Stimulated activated CD4-positive, alpha-beta T cell treated with anti-CD3 and anti-CD28 coated beads, Interleukin-1b, Interleukin-23, amount 100 ng/mL, for 24 hours (primary cell): ENCODE measurements around the gene KL.

Experiments
- DNase-seq, 4 experiments: peaks; one replicate each; pipeline ENCODE4 v3.0.0-alpha.2; 2020; ENCODE audit warnings: low read depth in 4 of 4, low spot score in 1 of 4

The KL gene

GRCh38 chr13:33080972-33081590, 64.9 kb downstream of the KL start:
- DNase-seq = no peak

DNA sequence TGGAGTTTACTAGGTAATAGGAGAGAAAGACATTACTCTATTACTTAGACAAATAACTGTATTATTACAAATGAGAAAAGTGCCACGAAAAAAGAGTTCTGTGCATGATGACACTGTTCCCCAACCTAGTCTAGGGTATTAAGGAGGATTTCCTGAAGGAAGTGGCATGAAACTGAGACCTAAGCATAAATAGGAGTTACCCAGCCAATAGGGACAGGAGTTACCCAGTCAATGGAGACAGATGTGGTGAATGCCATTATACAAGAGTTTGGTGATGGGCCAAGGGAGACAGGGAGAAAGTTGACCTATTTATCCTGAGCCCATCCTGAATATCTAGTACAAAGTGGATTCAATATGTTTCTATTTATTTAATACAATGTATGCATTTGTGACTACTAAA, 65.4 kb downstream of the KL start:
- DNase-seq = no peak

GRCh38 chr13:33083054-33083453, 66.8 kb downstream of the KL start:
- no peak for DNase-seq

DNA sequence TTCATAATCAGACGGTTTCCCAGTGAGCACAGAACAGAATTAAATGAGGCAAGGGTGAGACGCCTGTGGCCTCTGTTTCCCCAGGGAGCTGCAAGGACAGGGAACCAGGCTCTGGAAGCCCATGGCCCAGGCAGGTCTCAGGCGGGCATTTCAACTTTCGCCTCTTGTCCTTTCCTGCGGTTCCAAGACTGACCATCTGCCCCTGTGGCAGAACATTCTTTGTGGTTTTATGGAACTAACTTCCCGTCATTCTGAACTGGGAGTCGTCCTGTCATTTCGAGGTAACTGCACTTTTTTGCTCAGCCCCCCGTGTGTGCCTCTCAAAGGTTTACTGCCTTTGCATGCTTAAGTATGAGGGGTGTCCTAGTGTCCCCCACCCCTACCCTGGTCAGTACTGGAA, 70.9 kb downstream of the KL start:
- DNase-seq = no peak

- DNase-seq = no peak
Observed at GRCh38 chr13:33087790-33088189, 71.6 kb downstream of the KL start.

DNA sequence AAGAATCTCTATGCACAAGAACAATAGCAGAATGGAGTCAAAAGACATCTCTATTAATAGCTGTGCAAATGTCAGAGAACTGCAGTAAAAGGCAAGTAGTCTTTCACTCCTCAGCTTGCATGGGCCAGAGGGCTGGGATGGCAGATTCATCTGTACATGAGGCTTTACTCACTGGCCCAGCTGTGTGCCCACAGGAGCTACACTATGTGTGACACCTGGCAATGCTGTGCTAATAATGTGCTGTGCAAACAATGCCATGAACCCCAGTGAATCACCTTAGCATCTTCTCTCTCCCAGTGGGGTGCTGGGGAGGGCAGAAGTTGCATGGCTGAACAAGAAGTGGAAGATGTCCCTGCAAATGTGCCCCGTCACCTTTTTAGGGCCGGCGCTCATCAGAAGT, 73.1 kb downstream of the KL start:
- DNase-seq = no peak

- DNase-seq = no peak
Observed at GRCh38 chr13:33090755-33091414, 74.7 kb downstream of the KL start.

DNA sequence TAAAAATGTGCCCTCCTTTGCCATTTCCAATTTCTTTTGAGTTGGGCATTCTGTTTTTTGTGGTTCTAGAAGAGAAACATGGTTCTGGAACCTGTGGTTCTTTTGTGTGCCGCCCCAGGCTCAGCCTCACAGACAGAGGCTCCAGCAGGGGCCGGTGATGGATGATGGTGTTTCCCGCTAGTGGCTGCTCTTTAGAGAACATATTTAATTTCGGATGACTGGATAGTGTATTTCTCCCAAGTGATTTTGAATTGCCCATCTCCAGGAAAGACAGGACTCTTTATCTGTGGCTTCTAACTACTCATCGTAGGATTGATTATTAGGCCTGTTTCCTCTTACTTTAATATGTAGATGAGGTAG, 75.2 kb downstream of the KL start:
- no peak for DNase-seq

DNA sequence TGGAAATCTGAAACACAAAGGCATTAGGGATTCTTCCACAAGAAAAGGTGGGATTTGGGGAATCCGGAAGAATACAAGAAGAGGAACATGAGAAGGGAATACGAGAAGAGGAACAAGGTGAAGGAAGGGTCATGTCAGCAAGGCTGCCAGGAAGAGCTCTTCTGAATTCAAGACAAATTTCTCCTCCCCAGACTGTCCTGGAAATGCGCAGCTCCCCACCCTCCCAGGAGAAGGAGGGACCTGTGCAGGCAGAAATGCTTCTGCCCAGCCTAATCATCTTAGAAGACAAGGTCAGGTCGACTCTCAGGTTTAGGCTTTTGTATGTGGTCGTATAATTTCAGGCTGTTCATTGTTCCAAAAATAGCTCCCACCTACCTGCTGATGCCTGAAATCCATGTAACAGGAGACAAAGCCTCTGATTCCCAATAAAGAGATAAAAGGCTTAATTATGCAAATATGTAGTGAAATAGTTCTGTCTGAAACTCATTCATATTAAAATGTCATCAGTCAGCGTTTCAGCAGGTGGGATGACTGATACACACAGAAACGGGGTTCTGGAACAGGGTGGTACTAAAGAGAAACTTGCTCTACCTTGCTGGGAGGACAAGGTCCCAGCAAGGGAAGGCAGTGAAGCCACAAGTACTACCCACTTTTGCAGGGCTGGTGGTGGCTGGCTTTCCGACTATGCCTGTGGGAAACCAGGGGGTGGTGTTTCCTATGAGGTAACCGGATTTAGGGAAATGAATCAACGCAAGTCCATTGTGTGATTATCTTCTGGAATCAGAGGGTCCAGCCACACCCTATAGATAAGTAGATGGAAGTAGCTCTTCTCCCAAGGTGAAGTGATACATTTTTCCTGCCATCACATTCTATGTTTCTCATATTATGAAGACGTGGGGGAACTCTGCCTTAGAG, 76.1 kb downstream of the KL start:
- no peak for DNase-seq

- no peak for DNase-seq
Observed at GRCh38 chr13:33096886-33097605, 80.8 kb downstream of the KL start.

GRCh38 chr13:33099860-33100259, 83.6 kb downstream of the KL start:
- DNase-seq = no peak

- DNase-seq = no peak
Observed at GRCh38 chr13:33100886-33101285, 84.7 kb downstream of the KL start.

DNA sequence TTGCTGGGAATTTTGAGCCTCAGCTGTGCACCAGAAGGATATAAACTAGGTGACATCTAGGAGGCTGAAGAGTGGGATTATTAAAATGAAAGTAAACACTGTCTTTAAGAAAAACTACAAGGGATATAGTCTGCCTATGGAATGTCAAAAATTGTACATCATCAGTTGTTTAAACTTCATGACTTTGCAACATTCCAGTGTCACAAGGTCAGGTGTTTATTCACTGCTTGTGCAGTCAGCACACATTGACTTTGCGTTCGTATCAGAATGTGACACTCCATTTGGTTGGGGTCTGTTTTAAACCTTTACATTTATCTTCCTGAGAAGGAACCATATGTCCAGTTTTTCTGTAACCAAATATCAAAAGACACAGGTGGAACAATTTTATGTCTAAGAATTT, 85.6 kb downstream of the KL start:
- no peak for DNase-seq

GRCh38 chr13:33103457-33103856, 87.2 kb downstream of the KL start:
- no peak for DNase-seq

- DNase-seq = no peak
Observed at GRCh38 chr13:33105387-33106005, 89.3 kb downstream of the KL start.

- no peak for DNase-seq
Observed at GRCh38 chr13:33106656-33107360, 90.6 kb downstream of the KL start.

DNA sequence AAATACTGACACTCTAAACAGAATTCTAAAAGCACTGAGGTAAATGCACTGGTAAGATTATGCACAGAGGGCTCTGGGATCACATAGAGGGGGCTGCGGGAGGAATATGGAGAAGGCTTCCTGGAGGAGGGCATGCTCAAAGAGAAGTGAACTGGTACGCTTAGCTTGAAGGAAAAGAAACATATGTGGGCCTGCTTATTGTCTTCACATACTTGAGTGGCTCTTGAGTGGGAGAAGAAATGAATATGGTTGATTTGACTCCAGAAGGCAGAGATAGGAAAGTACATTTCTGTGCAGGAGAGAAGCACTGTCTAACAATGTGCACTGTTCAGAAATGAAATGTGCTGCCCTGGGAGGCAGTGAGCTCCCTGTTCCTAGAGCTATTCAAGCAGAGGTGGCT, 91.1 kb downstream of the KL start:
- no peak for DNase-seq

DNA sequence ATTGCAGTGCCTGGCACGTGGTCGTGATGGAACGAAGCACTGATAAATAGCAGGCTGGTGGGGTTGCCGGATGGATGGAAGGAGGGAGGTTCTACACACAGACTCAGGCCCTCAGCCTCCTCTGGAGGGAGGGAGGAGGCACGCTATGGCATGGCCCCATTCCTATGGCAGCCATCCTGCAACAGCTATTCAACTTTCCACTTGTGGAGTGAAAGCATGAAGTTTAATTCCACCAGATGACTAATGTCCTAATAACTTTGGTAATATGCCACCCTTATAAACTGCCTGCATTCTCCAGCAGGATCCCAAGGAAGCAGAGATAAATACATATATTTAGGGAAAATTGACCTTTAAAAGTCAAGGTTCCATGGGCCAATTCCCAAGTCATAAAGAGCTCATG, 92.4 kb downstream of the KL start:
- DNase-seq = no peak

GRCh38 chr13:33109271-33109697, 93.1 kb downstream of the KL start:
- no peak for DNase-seq

GRCh38 chr13:33109801-33110200, 93.6 kb downstream of the KL start:
- DNase-seq = no peak

DNA sequence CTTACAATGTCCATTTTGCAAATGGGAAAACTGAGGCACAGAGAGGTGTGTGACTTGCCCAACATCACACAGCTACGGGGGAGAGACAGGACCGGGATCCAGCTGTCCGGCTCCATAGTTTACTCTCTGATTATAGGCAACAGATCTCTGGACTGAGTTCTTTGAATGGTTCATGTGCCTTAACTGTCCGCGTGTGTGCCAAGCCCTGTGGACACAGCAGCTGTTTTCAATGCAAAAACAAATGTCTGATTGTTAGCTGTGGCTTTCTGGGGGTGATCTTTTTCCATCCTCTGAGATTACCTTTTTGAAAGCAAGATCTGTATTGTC, 94.1 kb downstream of the KL start:
- DNase-seq = no peak
